HG03442 (cell line): ENCODE measurements around the gene RGS1.
A peak's percentile ranks its signal among the peaks of the same experiment; 100 is the strongest.

ENCODE experiments used
- ATAC-seq: cut with Tn5 transposase; IDR thresholded peaks from one replicate; pipeline ENCODE4 v1.9.1; 2021; ENCODE audit warnings: mild to moderate bottlenecking, moderate library complexity; ENCODE audit not compliant: unreplicated experiment

Gene RGS1

DNA sequence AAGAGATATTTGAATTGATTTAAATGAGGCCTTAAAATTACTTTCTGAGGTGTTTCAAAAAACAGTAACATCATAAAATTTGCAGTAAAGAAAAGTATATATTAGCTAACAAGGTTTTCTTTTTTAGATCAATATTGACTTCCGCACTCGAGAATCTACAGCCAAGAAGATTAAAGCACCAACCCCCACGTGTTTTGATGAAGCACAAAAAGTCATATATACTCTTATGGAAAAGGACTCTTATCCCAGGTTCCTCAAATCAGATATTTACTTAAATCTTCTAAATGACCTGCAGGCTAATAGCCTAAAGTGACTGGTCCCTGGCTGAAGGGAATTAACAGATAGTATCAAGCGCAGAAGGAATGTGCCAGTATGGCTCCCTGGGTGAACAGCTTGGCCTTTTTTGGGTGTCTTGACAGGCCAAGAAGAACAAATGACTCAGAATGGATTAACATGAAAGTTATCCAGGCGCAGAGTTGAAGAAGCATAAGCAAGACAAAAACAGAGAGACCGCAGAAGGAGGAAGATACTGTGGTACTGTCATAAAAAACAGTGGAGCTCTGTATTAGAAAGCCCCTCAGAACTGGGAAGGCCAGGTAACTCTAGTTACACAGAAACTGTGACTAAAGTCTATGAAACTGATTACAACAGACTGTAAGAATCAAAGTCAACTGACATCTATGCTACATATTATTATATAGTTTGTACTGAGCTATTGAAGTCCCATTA is 3.6 kb downstream of the RGS1 start:
- ATAC-seq, result peak; percentile 28

GRCh38 chr1:192580351-192580962 is 4.9 kb downstream of the RGS1 start:
- ATAC-seq, result peak; percentile 30

GRCh38 chr1:192581131-192581927 is 5.8 kb downstream of the RGS1 start:
- peak; percentile 0 for ATAC-seq

- ATAC-seq, result no peak
These were observed 9.3 kb downstream of the RGS1 start for GRCh38 chr1:192584866-192585265.

DNA sequence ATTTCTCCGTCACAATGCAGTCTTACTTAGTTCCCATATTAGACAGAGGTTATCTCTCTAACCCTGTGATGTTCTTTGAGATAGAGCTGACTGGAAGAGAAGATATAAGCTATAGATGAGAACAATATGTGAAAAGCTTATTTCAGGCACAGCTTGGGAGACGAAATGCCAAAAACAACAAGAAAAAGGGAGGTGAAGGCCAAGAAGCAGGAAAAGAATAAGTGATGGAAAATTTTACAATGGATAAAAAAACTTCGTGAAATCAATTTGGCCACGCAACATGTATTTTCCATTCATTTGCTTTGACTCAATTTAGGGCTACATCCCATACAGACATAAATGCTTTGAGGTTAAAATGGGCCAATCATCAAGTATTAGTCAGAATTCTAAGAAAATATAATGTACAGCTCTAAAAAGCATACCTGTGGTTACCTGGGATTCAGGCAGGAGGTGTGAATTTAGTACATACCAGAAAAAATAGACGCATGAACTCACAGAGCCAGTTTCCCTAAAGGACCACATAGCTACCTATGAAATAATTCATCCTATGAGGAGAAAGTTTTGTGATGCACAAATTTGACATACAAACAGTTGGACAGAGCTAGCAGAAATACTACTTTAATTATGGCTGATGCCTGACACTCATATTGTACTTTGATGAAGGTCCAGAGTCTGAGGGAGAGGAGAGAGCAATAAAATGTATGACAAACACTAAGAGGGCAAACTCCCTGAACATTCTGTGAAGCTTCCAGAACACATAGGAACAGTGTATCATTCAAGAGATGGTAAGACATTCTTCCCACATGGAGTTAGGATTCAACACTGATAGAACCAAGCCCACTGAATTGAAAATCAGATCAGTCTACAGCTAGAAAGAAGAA is 12.1 kb downstream of the RGS1 start:
- no peak for ATAC-seq

DNA sequence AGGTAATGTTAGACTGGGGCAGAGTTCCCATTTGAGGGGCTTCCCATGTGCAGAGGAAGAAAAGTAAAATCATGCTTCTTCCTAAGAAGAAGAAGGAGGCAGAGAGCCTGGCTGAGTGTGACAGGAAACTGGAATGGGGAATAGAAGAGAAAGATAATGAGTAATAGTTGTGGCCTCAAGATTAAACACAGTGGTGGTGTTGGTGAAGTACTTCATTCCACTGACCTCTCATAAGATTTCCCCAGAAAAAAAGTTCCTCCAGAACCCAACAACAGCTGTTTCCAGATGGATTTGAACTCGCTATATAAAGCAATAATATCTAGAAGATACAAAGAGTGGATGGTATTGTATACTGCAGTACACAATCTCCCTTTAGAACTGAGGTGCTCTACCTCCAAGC is 13.0 kb downstream of the RGS1 start:
- no peak for ATAC-seq

GRCh38 chr1:192589813-192590212 is 14.2 kb downstream of the RGS1 start:
- ATAC-seq, result no peak

DNA sequence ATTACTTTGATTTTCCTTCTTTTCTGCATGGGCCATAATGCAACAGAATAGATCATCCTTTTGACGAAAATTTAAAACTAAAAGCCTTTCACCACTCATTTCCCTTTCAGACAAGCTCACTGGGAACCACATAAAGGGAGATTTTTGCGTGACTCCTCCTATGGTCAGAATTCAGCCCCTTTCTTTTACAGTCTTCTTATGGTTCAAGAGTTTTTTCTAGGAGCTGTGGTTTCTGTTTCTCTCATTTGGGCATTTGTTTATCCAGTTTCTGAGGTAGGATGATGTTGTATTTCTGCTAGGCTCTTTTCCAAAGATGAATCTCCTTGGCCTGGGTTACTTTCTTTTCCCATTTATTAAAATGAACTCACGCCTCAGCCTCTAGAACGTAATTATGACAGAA is 16.9 kb downstream of the RGS1 start:
- no peak for ATAC-seq

DNA sequence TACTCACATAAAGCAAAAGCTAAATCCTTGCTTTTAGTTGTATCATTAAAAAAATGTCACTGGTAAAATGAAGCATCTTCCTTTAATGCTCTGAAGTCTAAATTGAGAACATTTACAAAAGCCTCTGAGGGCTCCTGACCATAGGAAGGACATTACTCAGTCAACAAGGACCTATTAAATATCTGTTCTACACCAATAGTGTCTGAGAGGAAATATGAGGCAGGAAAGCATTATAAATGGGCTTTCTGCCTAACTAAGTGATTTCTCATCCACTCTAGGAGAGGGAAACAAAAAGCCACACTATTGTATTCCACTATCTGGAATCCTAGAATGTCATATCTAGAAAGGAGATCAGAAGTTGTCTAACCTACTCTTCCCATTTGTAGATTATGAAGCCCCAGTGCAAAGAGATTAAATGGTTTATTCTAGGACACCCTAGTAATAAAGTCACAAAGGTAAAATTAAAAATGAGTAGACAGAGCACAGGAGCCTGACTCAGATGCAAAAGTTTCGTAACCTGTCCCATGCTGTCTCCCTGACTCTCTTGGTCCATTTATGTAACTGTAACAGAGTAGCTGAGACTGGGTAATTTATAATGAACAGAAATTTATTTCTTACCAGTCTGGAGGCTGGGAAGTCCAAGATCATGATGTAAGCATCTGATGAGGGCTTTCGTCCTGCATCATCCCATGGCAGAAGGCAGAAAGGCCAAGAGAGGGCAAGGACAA is 17.6 kb downstream of the RGS1 start:
- no peak for ATAC-seq

GRCh38 chr1:192595299-192595698 is 19.7 kb downstream of the RGS1 start:
- no peak for ATAC-seq

DNA sequence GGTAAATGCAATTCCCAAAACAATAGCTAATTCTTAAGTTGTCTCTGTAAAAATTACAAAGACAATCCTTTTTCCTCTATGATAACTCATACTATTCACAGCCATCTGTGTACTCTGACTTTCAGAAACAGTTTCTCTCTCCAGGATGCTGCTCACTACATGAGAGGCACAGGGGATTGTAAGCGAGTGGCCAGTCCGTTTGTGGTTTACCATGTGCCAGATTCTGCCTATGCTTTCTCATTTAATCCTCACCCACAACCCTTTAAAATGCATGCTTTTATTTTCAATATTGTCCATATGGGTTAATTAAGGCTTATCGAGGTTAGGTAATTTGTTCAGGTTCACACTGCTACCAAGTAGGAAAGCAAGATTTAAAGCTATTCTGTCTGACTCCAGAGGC is 23.0 kb downstream of the RGS1 start:
- no peak for ATAC-seq

GRCh38 chr1:192600275-192600674 is 24.7 kb downstream of the RGS1 start:
- ATAC-seq, result no peak

- peak; percentile 57 for ATAC-seq
These were observed 25.6 kb downstream of the RGS1 start for GRCh38 chr1:192601143-192601542.

GRCh38 chr1:192601567-192601966 is 26.0 kb downstream of the RGS1 start:
- peak; percentile 32 for ATAC-seq

DNA sequence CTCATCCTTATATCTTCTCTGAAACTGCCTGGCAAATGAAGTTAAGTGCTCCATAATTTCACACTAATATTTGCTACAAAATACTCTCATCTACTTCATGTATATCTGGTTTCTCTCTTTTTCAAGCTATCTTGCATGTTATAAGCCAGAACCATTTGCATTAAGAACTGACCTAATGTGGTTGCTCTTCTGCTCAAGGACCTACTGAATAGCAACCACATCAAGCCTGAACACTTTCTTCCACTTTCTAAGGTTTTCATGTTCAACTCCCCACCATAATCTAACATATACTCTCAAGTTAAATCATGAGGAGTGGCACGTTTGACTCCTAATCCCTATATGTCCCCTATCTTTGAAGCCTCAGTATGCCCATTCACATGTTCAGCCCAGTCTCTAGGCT is 27.2 kb downstream of the RGS1 start:
- ATAC-seq, result peak; percentile 21

DNA sequence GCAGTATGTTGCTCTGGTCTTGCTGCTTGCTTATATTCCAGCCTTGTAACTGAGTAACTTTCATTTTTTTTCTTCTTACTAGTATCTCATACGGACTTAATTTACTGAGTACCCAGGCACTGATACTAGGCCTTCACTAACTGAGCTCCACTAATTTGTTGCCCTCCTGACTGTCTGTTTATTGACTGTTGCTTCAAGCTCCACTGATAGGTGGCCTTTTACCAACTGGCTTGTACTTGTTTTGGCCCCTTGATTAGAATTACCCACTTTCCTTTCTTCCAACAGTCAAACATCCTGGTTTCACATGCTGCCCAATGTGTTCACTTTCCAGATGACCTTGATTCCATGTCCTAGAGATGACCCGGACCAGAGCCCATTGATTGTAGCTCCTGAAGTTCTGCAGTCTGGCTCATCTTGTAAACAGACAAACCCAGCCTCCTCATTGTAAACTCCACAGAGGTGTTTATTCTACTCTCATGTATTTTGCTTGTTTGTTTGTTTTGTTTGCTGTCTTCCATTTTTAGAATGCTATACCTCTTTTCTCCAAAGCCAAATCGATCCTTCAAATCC is 27.7 kb downstream of the RGS1 start:
- ATAC-seq, result no peak

DNA sequence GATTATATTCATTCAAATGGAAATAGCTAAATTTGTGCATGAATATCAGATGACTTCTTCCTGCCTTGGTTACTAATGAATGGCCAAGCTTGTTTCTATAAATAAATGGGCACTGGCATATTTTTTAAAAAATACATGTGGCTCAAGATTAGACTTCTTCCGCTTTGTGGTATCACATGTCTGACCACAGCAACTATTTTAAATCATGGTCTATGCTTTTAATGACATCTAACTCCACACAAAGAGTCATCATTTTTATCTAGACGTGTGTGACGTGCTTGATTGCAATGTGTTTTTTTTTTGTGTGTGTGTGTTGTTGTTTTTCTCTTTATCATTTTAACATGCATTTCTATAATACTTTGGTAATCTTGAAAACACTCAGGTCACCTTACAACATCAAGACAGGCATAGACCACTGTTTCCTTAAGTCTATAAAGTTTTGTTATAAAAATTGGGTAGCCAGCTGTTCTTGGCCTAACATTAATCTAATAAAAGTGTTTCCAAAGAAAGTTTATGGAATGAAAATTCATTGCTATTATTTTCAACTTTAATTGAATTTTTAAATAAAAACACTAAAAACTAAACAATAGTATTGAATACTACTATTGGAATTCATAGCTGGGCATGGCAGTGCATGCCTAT is 29.5 kb downstream of the RGS1 start:
- ATAC-seq, result peak; percentile 29

- no peak for ATAC-seq
These were observed 33.1 kb downstream of the RGS1 start for GRCh38 chr1:192608671-192609070.
